ENCODE results near the gene NUDT8. TPM values are rescaled to one million over a fixed set of nuclear protein-coding genes. Genes with fewer than 3 reads are reported as not detected.
"Not testable (repeated sequence)": the region's sequence is repeated elsewhere in the genome, so short reads cannot be mapped to it uniquely, and the experiment has no call there.

The NUDT8 gene
- total RNA-seq, 1 donor from 2014 or later = 6.5 TPM

- intact Hi-C loops (cut with micrococcal nuclease) = loop anchor here (5.0 kb wide), 1 partner anchor 70 kb away; no protein-coding TSS in a partner anchor
Observed at GRCh38 chr11:67642173-67643120, 12.7 kb upstream of the NUDT8 start.

- intact Hi-C loops (cut with micrococcal nuclease) = loop anchor here (5.0 kb wide), 1 partner anchor 69 kb away; no protein-coding TSS in a partner anchor
Observed at GRCh38 chr11:67641338-67642172, 11.8 kb upstream of the NUDT8 start.

GRCh38 chr11:67640758-67641337, 11.1 kb upstream of the NUDT8 start:
- intact Hi-C loops (cut with micrococcal nuclease) = loop anchor here (1.0 to 5.0 kb wide), 2 partner anchors 18 to 69 kb away; no protein-coding TSS in a partner anchor

GRCh38 chr11:67640021-67640757, 10.5 kb upstream of the NUDT8 start:
- intact Hi-C loops (cut with micrococcal nuclease) = loop anchor here (1.0 to 5.0 kb wide), 2 partner anchors 19 to 68 kb away; no protein-coding TSS in a partner anchor

- intact Hi-C loops (cut with micrococcal nuclease) = no loop called here
Observed at GRCh38 chr11:67639438-67639859, 9.7 kb upstream of the NUDT8 start, which contains the start of gene TBX10. TBX10 (minus strand) TSS chr11:67639763; CDS start chr11:67639472, 291 bp downstream.

GRCh38 chr11:67638535-67639437, 9.0 kb upstream of the NUDT8 start:
- intact Hi-C loops (cut with micrococcal nuclease) = no loop called here

- intact Hi-C loops (cut with micrococcal nuclease) = not testable (repeated sequence)
Observed at GRCh38 chr11:67637441-67637840, 7.7 kb upstream of the NUDT8 start.

GRCh38 chr11:67636962-67637361, 7.2 kb upstream of the NUDT8 start:
- intact Hi-C loops (cut with micrococcal nuclease) = no loop called here

- intact Hi-C loops (cut with micrococcal nuclease) = no loop called here
Observed at GRCh38 chr11:67635231-67635521, 5.4 kb upstream of the NUDT8 start.

GRCh38 chr11:67634366-67635230, 4.9 kb upstream of the NUDT8 start:
- intact Hi-C loops (cut with micrococcal nuclease) = no loop called here

GRCh38 chr11:67633758-67634365, 4.1 kb upstream of the NUDT8 start:
- intact Hi-C loops (cut with micrococcal nuclease) = no loop called here

- intact Hi-C loops (cut with micrococcal nuclease) = no loop called here
Observed at GRCh38 chr11:67632982-67633755, 3.4 kb upstream of the NUDT8 start.

- intact Hi-C loops (cut with micrococcal nuclease) = no loop called here
Observed at GRCh38 chr11:67632175-67632981, 2.6 kb upstream of the NUDT8 start.

GRCh38 chr11:67631853-67632174, 2.1 kb upstream of the NUDT8 start:
- intact Hi-C loops (cut with micrococcal nuclease) = no loop called here

- intact Hi-C loops (cut with micrococcal nuclease) = no loop called here
Observed at GRCh38 chr11:67631411-67631810, 1.7 kb upstream of the NUDT8 start.

GRCh38 chr11:67630943-67631331, 1.2 kb upstream of the NUDT8 start:
- intact Hi-C loops (cut with micrococcal nuclease) = loop anchor here (1.0 kb wide), 4 partner anchors 174 to 399 kb away; partner anchors contain the start of genes NDUFS8 and POLD4

Data from T-helper 1 cell treated with Interleukin-12 subunit alpha and Interleukin-12 subunit beta and Interleukin-4 antibody, amounts not matched to agents 30 ng/mL and 1 ng/mL, for 36 hours (primary cell).